Colonic mucosa (tissue), 4 donors: ENCODE measurements around the gene OR2A42. TPM values are rescaled to one million over a fixed set of nuclear protein-coding genes. Genes with fewer than 3 reads are reported as not detected.
"Not testable (repeated sequence)": the region's sequence is repeated elsewhere in the genome, so short reads cannot be mapped to it uniquely, and the experiment has no call there.

Experiments
- DNase-seq: peaks from one replicate; pipeline ENCODE4 v3.0.0-alpha.2; 2020
- H3K27ac ChIP-seq: fragments of 200-600 bp; one replicate; pipeline ENCODE4 v1.8.0; 2021
- H3K27me3 ChIP-seq: fragments of 200-600 bp; one replicate; pipeline ENCODE4 v1.8.0; 2021
- H3K36me3 ChIP-seq: fragments of 200-600 bp; one replicate; pipeline ENCODE4 v1.8.0; 2021
- H3K4me1 ChIP-seq: fragments of 200-600 bp; one replicate; pipeline ENCODE4 v1.8.0; 2021; ENCODE audit warnings: mild to moderate bottlenecking
- H3K4me3 ChIP-seq: fragments of 200-600 bp; one replicate; pipeline ENCODE4 v1.8.0; 2021
- H3K9ac ChIP-seq, 2 donors: one replicate each; pipeline ENCODE4 v1.7.0; 2013; ENCODE audit warnings: control low read depth in 2 of 2, low read depth in 2 of 2, low read length in 2 of 2
- H3K9me3 ChIP-seq: fragments of 200-600 bp; one replicate; pipeline ENCODE4 v1.8.0; 2021
- CTCF ChIP-seq: fragments of 200-600 bp; IDR thresholded peaks from one replicate; pipeline ENCODE4 v1.8.0; 2022; ENCODE audit warnings: antibody characterized with exemption, mild to moderate bottlenecking
- intact Hi-C: fragments of 100-400 bp; cut with DNase I; formaldehyde crosslinking; loops from one replicate; pipeline ENCODE4 v1.14.1; 2022
- total RNA-seq, 2 donors: library from RNA; stranded (reverse); fragmentation: NEBNext Ultra II Directional in 1 of 2; extraction: Animal tissue kit (Norgen Biotek cat#: 25700) in 1 of 2; gene quantifications; one replicate each; pipeline ENCODE4 v1.2.1, GENCODE V29; 2021
- donor health status: healthy.
- donor health status: DM: no; HTN: no; CAD: no.
- donor health status: DM: no; HTN: no; CAD: no.

The OR2A42 gene
- total RNA-seq, 2 donors from 2014 or later, result not detected

GRCh38 chr7:144256112-144256511, 16.7 kb upstream of the OR2A42 start:
- Histone ChIP-seq H3K9ac (no peak overlapping the region), H3K36me3 (no peaks in the 10 kb centered on the region), H3K9me3 (no peaks in the 10 kb centered on the region), H3K27ac (no peak overlapping the region), H3K4me3 (no peak overlapping the region), H3K27me3 (no peaks in the 10 kb centered on the region), H3K4me1 (no peaks in the 10 kb centered on the region)
- no peak for TF ChIP-seq CTCF
- DNase-seq, result no peak
- intact Hi-C loops, result no loop called here

DNA sequence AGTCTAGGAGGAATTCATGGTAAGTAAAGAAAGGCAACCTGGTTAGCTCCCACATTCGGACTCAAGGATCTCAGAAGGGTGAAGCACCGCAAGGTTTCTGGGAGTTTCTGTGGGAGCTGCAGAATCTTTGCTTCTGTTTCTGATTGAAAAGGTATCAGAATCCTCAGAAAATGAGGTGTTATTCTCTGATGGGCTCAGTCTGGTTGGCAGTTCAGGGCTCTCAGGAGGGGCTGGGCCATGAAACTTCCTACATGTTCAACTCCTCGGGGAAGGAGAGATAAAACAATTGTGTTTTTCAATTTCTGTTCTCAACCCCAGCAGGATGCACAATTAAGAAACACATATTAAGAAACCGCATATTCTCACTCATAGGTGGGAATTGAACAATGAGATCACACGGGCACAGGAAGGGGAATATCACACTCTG, 16.1 kb upstream of the OR2A42 start:
- Histone ChIP-seq H3K4me1 (no peaks in the 10 kb centered on the region), H3K36me3 (no peaks in the 10 kb centered on the region), H3K9me3 (no peaks in the 10 kb centered on the region), H3K27me3 (no peaks in the 10 kb centered on the region), H3K9ac (no peak overlapping the region), H3K4me3 (no peak overlapping the region), H3K27ac (no peak overlapping the region)
- intact Hi-C loops, result no loop called here
- no peak for DNase-seq
- TF ChIP-seq CTCF, result no peak

GRCh38 chr7:144252307-144252706, 12.9 kb upstream of the OR2A42 start:
- intact Hi-C loops, H3K9ac ChIP-seq, H3K4me1 ChIP-seq, H3K36me3 ChIP-seq, H3K27ac ChIP-seq, H3K27me3 ChIP-seq, H3K9me3 ChIP-seq, DNase-seq, H3K4me3 ChIP-seq: not testable (repeated sequence)

DNA sequence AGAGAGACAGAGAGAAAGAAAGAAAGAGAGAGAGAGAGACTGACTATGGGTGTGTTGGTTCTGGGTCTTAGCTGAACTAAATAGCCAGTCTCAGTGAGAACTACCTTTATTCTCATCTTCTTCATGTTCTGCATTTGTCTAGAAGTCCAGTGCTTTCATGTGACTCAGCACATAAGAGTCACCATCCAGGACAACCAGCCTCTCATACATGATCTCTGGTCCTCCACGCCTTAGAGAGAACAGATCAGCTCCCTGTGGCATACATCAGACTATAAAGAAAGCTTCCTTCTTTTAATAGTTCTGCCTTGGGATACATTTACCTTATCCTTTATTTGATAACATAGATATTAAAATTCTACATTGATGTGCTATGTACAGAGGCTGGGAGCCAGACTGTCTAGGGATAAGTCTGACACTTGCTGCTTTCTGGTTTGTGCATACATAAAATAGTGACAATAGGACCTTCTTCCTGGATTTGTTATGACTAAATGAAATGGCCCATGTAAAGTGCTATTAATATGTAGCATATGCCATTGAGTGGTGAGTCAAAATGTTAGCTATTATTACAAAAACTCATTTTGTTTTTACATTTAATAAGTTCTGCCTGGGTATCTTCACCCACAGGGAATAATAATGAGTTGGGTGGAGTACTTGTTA, 8.4 kb upstream of the OR2A42 start:
- H3K4me3 ChIP-seq, H3K9ac ChIP-seq, H3K27me3 ChIP-seq, H3K36me3 ChIP-seq, H3K4me1 ChIP-seq, DNase-seq, H3K9me3 ChIP-seq, intact Hi-C loops, H3K27ac ChIP-seq: not testable (repeated sequence)

DNA sequence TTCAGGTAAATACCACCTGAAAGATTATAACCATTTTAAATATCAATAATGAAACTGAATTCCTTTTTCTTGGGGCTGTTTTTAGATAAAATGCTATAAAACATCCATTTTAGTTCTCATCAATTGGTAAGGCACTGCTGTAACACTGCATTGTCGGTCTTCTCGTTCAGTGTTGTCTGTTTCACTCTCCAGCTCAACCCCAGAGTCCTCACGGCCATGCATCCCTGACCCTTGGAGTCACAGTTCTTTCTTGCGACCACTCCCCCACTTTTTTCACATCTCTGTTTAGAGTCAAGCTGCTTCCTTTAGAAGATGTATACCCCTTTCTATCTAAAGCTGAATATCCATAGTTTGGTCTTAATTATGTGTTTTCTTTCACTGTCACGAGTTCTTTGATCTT, 7.6 kb upstream of the OR2A42 start:
- H3K27me3 ChIP-seq, H3K27ac ChIP-seq, H3K9me3 ChIP-seq, H3K4me1 ChIP-seq, H3K4me3 ChIP-seq, intact Hi-C loops, DNase-seq, H3K9ac ChIP-seq, H3K36me3 ChIP-seq: not testable (repeated sequence)

DNA sequence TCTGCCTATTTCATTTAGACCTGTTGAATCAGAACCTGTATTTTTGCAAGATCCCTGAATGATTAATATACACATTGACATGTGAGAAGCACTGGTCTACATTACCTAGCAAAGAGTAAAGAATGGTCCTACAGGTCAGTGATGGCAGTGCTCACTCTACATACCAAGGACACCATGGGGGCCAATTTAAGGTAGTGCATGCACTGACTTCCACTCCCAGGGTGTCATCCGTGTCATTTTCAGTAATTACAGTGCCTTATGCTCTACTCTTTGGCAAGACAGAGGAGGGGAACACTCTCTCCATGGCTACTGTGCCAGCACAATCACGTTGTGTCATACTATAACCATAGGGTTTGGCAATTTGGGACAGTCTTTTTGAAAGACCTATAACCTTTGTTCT, 6.0 kb upstream of the OR2A42 start:
- H3K4me1 ChIP-seq, H3K27me3 ChIP-seq, H3K9ac ChIP-seq, intact Hi-C loops, H3K27ac ChIP-seq, H3K4me3 ChIP-seq, H3K9me3 ChIP-seq, DNase-seq, H3K36me3 ChIP-seq: not testable (repeated sequence)

DNA sequence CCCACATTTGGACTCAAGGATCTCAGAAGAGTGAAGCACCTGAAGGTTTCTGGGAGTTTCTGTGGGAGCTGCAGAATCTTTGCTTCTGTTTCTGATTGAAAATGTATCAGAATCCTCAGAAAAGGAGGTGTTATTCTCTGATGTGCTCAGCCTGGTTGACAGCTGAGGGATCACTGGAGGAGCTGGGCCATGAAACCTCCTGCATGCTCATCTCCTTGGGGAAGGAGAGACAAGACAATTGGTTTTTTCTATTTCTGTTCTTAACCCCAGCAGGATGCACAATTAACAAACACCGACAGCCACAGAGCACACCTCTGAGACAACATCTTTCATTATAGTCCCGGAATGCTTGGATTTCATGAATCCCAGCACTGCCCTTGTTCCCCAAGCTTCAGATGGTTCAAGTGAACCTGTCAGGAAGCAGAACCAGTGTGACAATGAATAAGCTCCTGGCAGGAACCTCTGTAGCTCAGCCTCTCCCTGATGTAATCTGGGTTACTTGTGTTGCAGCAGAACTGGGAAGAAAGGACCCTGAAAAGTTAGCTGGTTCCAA, 799 bp downstream of the OR2A42 start:
- H3K4me1 ChIP-seq, DNase-seq, H3K36me3 ChIP-seq, H3K9me3 ChIP-seq, intact Hi-C loops, H3K27me3 ChIP-seq, H3K9ac ChIP-seq, H3K4me3 ChIP-seq, H3K27ac ChIP-seq: not testable (repeated sequence)

DNA sequence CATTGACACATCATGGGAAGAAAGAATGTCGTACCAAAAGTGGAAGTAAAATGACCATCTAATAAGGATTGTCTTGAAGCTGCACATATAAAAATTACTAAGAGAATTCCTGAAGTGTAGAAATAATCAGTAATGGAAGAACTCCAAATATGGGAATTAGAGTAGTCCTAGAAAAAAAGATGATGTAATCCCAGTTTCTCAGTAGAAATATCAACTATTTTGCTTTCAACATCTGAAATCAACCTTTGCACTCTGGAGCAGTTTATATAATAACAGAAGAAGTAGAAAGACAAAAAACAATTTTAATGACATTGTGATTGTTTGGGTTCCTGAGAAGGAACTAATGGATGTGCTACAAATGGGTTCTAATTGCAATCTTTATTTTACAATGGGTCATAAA, 6.4 kb downstream of the OR2A42 start:
- H3K36me3 ChIP-seq, H3K4me1 ChIP-seq, H3K9me3 ChIP-seq, H3K9ac ChIP-seq, intact Hi-C loops, H3K27ac ChIP-seq, DNase-seq, H3K27me3 ChIP-seq, H3K4me3 ChIP-seq: not testable (repeated sequence)

DNA sequence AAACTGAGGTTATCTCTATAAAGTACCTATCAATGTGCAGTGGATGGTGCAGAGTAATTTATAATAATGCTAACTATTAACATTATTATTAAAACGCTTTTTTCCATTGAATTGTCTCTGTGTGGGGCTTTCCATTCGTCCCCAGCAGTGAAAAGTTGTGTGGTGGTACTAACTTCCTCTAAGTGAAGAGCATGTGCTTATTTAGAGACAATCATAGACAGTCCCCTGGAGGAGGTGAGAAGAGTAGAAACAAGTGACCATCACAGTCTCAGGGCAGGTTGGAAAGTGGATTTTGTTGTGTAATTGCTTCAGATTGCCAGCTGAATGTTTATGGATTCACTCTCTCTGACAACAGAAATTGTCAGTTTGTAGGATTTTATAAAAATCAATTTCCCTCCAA, 8.4 kb downstream of the OR2A42 start:
- H3K27ac ChIP-seq, H3K4me1 ChIP-seq, H3K4me3 ChIP-seq, intact Hi-C loops, H3K36me3 ChIP-seq, DNase-seq, H3K27me3 ChIP-seq, H3K9me3 ChIP-seq, H3K9ac ChIP-seq: not testable (repeated sequence)

- DNase-seq, H3K4me1 ChIP-seq, H3K36me3 ChIP-seq, H3K9me3 ChIP-seq, H3K9ac ChIP-seq, H3K4me3 ChIP-seq, H3K27ac ChIP-seq, H3K27me3 ChIP-seq, intact Hi-C loops: not testable (repeated sequence)
Measured at GRCh38 chr7:144228810-144229209, 10.6 kb downstream of the OR2A42 start.

- intact Hi-C loops, H3K4me1 ChIP-seq, DNase-seq, H3K9me3 ChIP-seq, H3K9ac ChIP-seq, H3K36me3 ChIP-seq, H3K27ac ChIP-seq, H3K27me3 ChIP-seq, H3K4me3 ChIP-seq: not testable (repeated sequence)
Measured at GRCh38 chr7:144226866-144227265, 12.5 kb downstream of the OR2A42 start.

DNA sequence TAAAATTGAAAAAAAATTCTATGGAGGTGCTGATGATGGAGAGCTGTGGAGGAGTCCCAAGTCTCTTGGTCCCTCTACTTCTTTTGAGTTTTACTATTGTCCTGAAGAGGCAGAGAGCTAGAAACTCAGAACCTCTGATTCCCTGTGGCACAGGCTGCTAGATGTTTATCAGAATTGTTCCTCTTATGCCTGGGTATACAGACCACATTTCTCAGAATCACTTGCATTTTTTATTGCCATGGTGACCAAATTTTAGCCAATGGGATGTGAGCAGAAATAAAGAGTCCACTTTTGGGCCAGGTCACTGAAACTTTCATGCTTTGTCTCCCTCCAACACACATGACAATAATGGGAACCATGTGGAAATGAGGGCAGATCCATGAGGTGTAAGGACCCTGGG, 15.7 kb downstream of the OR2A42 start:
- DNase-seq, intact Hi-C loops: not testable (repeated sequence)

More for the DNA sequence above, 15.7 kb downstream of the OR2A42 start:
- H3K27me3 ChIP-seq, H3K9ac ChIP-seq, H3K4me3 ChIP-seq, H3K27ac ChIP-seq, H3K9me3 ChIP-seq, H3K4me1 ChIP-seq, H3K36me3 ChIP-seq: not testable (repeated sequence)
